Measurements from ENCODE around the gene METRN. TPM values are rescaled to one million over a fixed set of nuclear protein-coding genes. Genes with fewer than 3 reads are reported as not detected.

Gene METRN
- total RNA-seq (2022; extraction: Qiagen RNA extraction; ENCODE audit: low read depth): 82.0 to 226 TPM (median 208 TPM) in 5 replicates

GRCh38 chr16:714558-715476, at the start of gene METRN:
TSS of gene METRN (plus strand) at chr16:715118. CDS start at chr16:715290, 172 bp downstream.

GRCh38 chr16:667780-668518, 47.0 kb upstream of the METRN start, which contains the start of gene RHOT2:
TSS of gene RHOT2 (plus strand) at chr16:668132. CDS start at chr16:668200, 68 bp downstream.

GRCh38 chr16:674968-675883, 39.7 kb upstream of the METRN start, which contains the start of gene RHBDL1:
TSS of gene RHBDL1 (plus strand) at chr16:675671. CDS start at chr16:675791, 120 bp downstream.

GRCh38 chr16:679814-680624, 34.9 kb upstream of the METRN start, which contains the start of gene STUB1:
TSS of gene STUB1 (plus strand) at chr16:680410. CDS start at chr16:680526, 116 bp downstream.

GRCh38 chr16:684071-684794, 30.7 kb upstream of the METRN start, which contains the start of gene JMJD8:
TSS of gene JMJD8 (minus strand) at chr16:684334. CDS start at chr16:684319, 15 bp downstream.

GRCh38 chr16:705431-706188, 9.3 kb upstream of the METRN start, which contains the start of gene FBXL16:
TSS of gene FBXL16 (minus strand) at chr16:705801. CDS start at chr16:697405, 8,396 bp downstream.

GRCh38 chr16:720990-721764, 6.3 kb downstream of the METRN start, which contains the start of gene ANTKMT:
TSS of gene ANTKMT (plus strand) at chr16:721146. CDS start at chr16:721275, 129 bp downstream.

GRCh38 chr16:726438-727290, 11.7 kb downstream of the METRN start, which contains the start of the genes CCDC78 and HAGHL:
TSS of gene CCDC78 (minus strand) at chr16:726443. CDS start at chr16:726367, 76 bp downstream.
TSS of gene HAGHL (plus strand) at chr16:727106. CDS start at chr16:727510, 404 bp downstream.

GRCh38 chr16:740764-741505, 26.0 kb downstream of the METRN start, which contains the start of gene CIAO3:
TSS of gene CIAO3 (minus strand) at chr16:740997. CDS start at chr16:740985, 12 bp downstream.

GRCh38 chr16:760545-761343, 45.8 kb downstream of the METRN start, which contains the start of gene MSLN:
TSS of gene MSLN (plus strand) at chr16:760734. CDS start at chr16:762681, 1,947 bp downstream.

Other genes with a start within 250 kb of the METRN start
- 44.2 to 76.6 TPM (median 71.4 TPM) in 5 replicates for gene CAPN15, start 187.4 kb upstream of the METRN start, total RNA-seq (2022; extraction: Qiagen RNA extraction; ENCODE audit: low read depth)
- gene PRR35, start 154.7 kb upstream of the METRN start, total RNA-seq (2022; extraction: Qiagen RNA extraction; ENCODE audit: low read depth): 0.13 to 0.22 TPM (median 0.17 TPM) in 4 of 5 replicates, not detected in the other
- 0.15 to 0.51 TPM (median 0.29 TPM) in 5 replicates for gene NHLRC4, start 148.1 kb upstream of the METRN start, total RNA-seq (2022; extraction: Qiagen RNA extraction; ENCODE audit: low read depth)
- 33.1 to 39.4 TPM (median 38.6 TPM) in 5 replicates for gene PIGQ, start 145.2 kb upstream of the METRN start, total RNA-seq (2022; extraction: Qiagen RNA extraction; ENCODE audit: low read depth)
- 12.8 to 19.7 TPM (median 16.9 TPM) in 5 replicates for gene RAB40C, start 125.1 kb upstream of the METRN start, total RNA-seq (2022; extraction: Qiagen RNA extraction; ENCODE audit: low read depth)
- 0.06 to 0.19 TPM (median 0.14 TPM) in 5 replicates for gene WFIKKN1, start 84.1 kb upstream of the METRN start, total RNA-seq (2022; extraction: Qiagen RNA extraction; ENCODE audit: low read depth)
- gene METTL26, start 78.8 kb upstream of the METRN start, total RNA-seq (2022; extraction: Qiagen RNA extraction; ENCODE audit: low read depth): 90.6 to 140 TPM (median 135 TPM) in 5 replicates
- 22.6 to 48.4 TPM (median 39.2 TPM) in 5 replicates for gene MCRIP2, start 73.3 kb upstream of the METRN start, total RNA-seq (2022; extraction: Qiagen RNA extraction; ENCODE audit: low read depth)
- gene WDR90, start 65.8 kb upstream of the METRN start, total RNA-seq (2022; extraction: Qiagen RNA extraction; ENCODE audit: low read depth): 17.6 to 28.0 TPM (median 27.2 TPM) in 5 replicates
- gene RHOT2, start 47.0 kb upstream of the METRN start, total RNA-seq (2022; extraction: Qiagen RNA extraction; ENCODE audit: low read depth): 64.2 to 101 TPM (median 94.6 TPM) in 5 replicates
- 0.56 to 1.4 TPM (median 1.3 TPM) in 5 replicates for gene RHBDL1, start 39.4 kb upstream of the METRN start, total RNA-seq (2022; extraction: Qiagen RNA extraction; ENCODE audit: low read depth)
- gene STUB1, start 34.7 kb upstream of the METRN start, total RNA-seq (2022; extraction: Qiagen RNA extraction; ENCODE audit: low read depth): 86.9 to 131 TPM (median 117 TPM) in 5 replicates
- gene JMJD8, start 30.8 kb upstream of the METRN start, total RNA-seq (2022; extraction: Qiagen RNA extraction; ENCODE audit: low read depth): 63.9 to 81.6 TPM (median 78.7 TPM) in 5 replicates
- gene WDR24, start 24.7 kb upstream of the METRN start, total RNA-seq (2022; extraction: Qiagen RNA extraction; ENCODE audit: low read depth): 4.2 to 6.3 TPM (median 5.8 TPM) in 5 replicates
- 5.4 to 11.7 TPM (median 7.4 TPM) in 5 replicates for gene FBXL16, start 9.3 kb upstream of the METRN start, total RNA-seq (2022; extraction: Qiagen RNA extraction; ENCODE audit: low read depth)
- 35.3 to 65.1 TPM (median 57.7 TPM) in 5 replicates for gene ANTKMT, start 6.0 kb downstream of the METRN start, total RNA-seq (2022; extraction: Qiagen RNA extraction; ENCODE audit: low read depth)
- gene CCDC78, start 11.3 kb downstream of the METRN start, total RNA-seq (2022; extraction: Qiagen RNA extraction; ENCODE audit: low read depth): 4.2 to 7.7 TPM (median 5.6 TPM) in 5 replicates
- 15.2 to 20.6 TPM (median 18.0 TPM) in 5 replicates for gene HAGHL, start 12.0 kb downstream of the METRN start, total RNA-seq (2022; extraction: Qiagen RNA extraction; ENCODE audit: low read depth)
- gene CIAO3, start 25.9 kb downstream of the METRN start, total RNA-seq (2022; extraction: Qiagen RNA extraction; ENCODE audit: low read depth): 20.2 to 27.9 TPM (median 25.3 TPM) in 5 replicates
- gene MSLN, start 45.6 kb downstream of the METRN start, total RNA-seq (2022; extraction: Qiagen RNA extraction; ENCODE audit: low read depth): 2.1 to 4.3 TPM (median 3.2 TPM) in 5 replicates
- 38.8 to 57.7 TPM (median 50.0 TPM) in 5 replicates for gene RPUSD1, start 73.3 kb downstream of the METRN start, total RNA-seq (2022; extraction: Qiagen RNA extraction; ENCODE audit: low read depth)
- 14.8 to 28.8 TPM (median 24.9 TPM) in 5 replicates for gene CHTF18, start 73.5 kb downstream of the METRN start, total RNA-seq (2022; extraction: Qiagen RNA extraction; ENCODE audit: low read depth)
- not detected in 5 replicates for gene GNG13, start 85.6 kb downstream of the METRN start, total RNA-seq (2022; extraction: Qiagen RNA extraction; ENCODE audit: low read depth)